ENCODE results near the gene NPIPB6.

Gene NPIPB6

DNA sequence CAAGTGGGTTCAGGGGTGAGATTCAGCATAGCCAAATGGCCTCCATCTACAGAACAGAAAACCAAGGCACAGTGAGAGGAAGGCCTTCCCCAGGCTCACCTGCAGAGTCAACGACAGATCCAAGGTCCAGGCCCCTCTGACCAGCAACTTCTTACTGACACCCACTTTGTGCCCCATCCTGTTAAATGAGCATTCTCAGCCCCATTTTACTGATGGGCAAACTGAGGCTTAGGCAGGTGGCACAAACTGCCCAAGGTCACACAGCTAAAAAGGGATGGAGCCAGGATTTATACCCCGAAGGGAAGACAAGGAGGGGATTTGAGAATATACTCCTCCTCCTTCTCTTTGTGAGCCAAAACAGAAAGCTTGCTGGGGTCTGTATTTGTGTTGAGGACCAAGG, 61.7 kb downstream of the NPIPB6 start:
- no peak overlapping the region for H3K27ac ChIP-seq
- TF ChIP-seq ZFX (IDR thresholded peaks at IDR 0.05) (no peak), CTCF (conservative IDR thresholded peaks at IDR 0.05) (no peak)

- TF ChIP-seq CTCF (conservative IDR thresholded peaks at IDR 0.05): no peak
- no peak overlapping the region for H3K27ac ChIP-seq
These were observed 62.2 kb downstream of the NPIPB6 start for GRCh38 chr16:28301154-28301553.

- TF ChIP-seq ZFX (IDR thresholded peaks at IDR 0.05) (no peak), CTCF (conservative IDR thresholded peaks at IDR 0.05) (no peak)
These were observed 63.0 kb downstream of the NPIPB6 start for GRCh38 chr16:28300327-28300726.

DNA sequence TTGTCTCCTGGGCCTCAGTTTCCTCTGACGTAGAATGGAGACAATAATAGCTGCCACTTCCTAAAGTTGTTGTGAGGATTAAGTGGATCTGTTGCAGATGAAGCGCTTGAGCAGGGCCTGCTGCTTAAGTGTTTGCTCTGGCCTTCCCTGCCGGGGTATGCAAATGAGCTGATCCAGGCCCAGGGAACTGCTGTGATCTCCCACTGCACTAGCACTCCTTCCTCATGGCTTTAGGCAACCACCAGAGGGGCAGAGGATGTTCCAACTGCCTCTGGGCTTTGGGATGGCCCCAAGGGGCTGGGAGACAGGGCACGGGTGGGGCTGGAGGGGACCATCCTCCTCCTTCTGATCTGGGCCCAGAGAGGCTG, 64.8 kb downstream of the NPIPB6 start:
- no peak overlapping the region for H3K27ac ChIP-seq

More at GRCh38 chr16:28300327-28300726, 63.0 kb downstream of the NPIPB6 start:
- no peak overlapping the region for H3K27ac ChIP-seq

GRCh38 chr16:28297784-28298510, 65.4 kb downstream of the NPIPB6 start:
- no peak overlapping the region for H3K27ac ChIP-seq
- TF ChIP-seq ZFX (IDR thresholded peaks at IDR 0.05) (no peak), CTCF (conservative IDR thresholded peaks at IDR 0.05) (no peak)

More for the DNA sequence above, 64.8 kb downstream of the NPIPB6 start:
- TF ChIP-seq ZFX (IDR thresholded peaks at IDR 0.05) (no peak), CTCF (conservative IDR thresholded peaks at IDR 0.05) (no peak)

- H3K27ac ChIP-seq: no peak overlapping the region
- TF ChIP-seq CTCF (conservative IDR thresholded peaks at IDR 0.05): no peak
- no peak for TF ChIP-seq ZFX (IDR thresholded peaks at IDR 0.05)
These were observed 66.0 kb downstream of the NPIPB6 start for GRCh38 chr16:28297308-28297707.

DNA sequence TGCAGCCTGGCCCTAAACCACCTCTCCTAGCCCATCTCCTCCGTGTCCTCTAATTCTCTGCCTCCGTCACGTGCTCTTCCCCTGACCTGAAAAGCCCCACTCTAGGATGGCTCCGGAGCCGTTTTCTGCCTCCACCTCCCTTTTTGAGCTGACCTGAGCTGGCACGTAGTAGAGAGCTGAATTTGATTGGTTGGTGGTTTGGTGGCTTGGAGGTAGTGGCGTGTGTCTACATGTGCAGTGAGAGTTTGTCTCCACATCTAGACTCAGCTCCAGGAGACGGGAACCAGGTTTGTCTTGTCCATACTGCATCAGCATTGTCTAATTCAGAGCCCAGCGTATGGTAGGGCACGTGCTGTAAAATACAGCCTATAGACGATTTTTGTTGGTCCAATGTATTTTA, 68.0 kb downstream of the NPIPB6 start:
- TF ChIP-seq CTCF (conservative IDR thresholded peaks at IDR 0.05): no peak
- no peak for TF ChIP-seq ZFX (IDR thresholded peaks at IDR 0.05)

More for the DNA sequence above, 68.0 kb downstream of the NPIPB6 start:
- no peak overlapping the region for H3K27ac ChIP-seq

Data from C4-2B (cell line).